Coronary artery (tissue), 2 donors: ENCODE measurements around the gene MCTP2.
A peak's percentile ranks its signal among the peaks of the same experiment; 100 is the strongest.

Source experiments
- DNase-seq: peaks from one replicate; pipeline ENCODE4 v3.0.0-alpha.2; 2017; ENCODE audit warnings: low spot score
- H3K27ac ChIP-seq, 2 donors: fragments of 200-600 bp; sonication (generic); one replicate each; pipeline ENCODE4 v1.5.1; 2016 to 2019
- H3K4me3 ChIP-seq: fragments of 200-600 bp; sonication (generic); 2 replicates; pipeline ENCODE4 v1.5.1; 2016; ENCODE audit warnings: mild to moderate bottlenecking, moderate library complexity
- CTCF ChIP-seq: fragments of 200-600 bp; sonication (generic); IDR thresholded peaks from one replicate; pipeline ENCODE4 v1.5.1; 2019; ENCODE audit warnings: antibody characterized with exemption

MCTP2 gene

GRCh38 chr15:94312946-94313345 lies 81.6 kb downstream of the MCTP2 start:
- H3K4me3 ChIP-seq = no peak overlapping the region
- no peak for DNase-seq
- TF ChIP-seq CTCF = no peak
- H3K27ac ChIP-seq = no peak overlapping the region

GRCh38 chr15:94314639-94315038 lies 83.3 kb downstream of the MCTP2 start:
- Histone ChIP-seq H3K4me3 (no peak overlapping the region), H3K27ac (no peak overlapping the region)
- DNase-seq = no peak
- no peak for TF ChIP-seq CTCF

- no peak for TF ChIP-seq CTCF
- H3K27ac ChIP-seq = no peak overlapping the region
- H3K4me3 ChIP-seq = no peak overlapping the region
- DNase-seq = no peak
These were observed 85.8 kb downstream of the MCTP2 start for GRCh38 chr15:94317211-94317610.

GRCh38 chr15:94322141-94322540 lies 90.8 kb downstream of the MCTP2 start:
- Histone ChIP-seq H3K27ac (no peak overlapping the region), H3K4me3 (no peak overlapping the region)
- no peak for TF ChIP-seq CTCF
- no peak for DNase-seq

GRCh38 chr15:94323076-94323475 lies 91.7 kb downstream of the MCTP2 start:
- H3K4me3 ChIP-seq = no peak overlapping the region
- no peak overlapping the region for H3K27ac ChIP-seq
- TF ChIP-seq CTCF = no peak
- no peak for DNase-seq

GRCh38 chr15:94324117-94324826 lies 92.9 kb downstream of the MCTP2 start:
- Histone ChIP-seq H3K27ac (no peak overlapping the region), H3K4me3 (no peak overlapping the region)
- peak; percentile 74 for TF ChIP-seq CTCF
- DNase-seq = no peak
